Right hindlimb (tissue), 1 donor: ENCODE results near the gene SPPL2C.
"Not testable (repeated sequence)": the region's sequence is repeated elsewhere in the genome, so short reads cannot be mapped to it uniquely, and the experiment has no call there.

ENCODE experiments used
- DNase-seq: peaks from one replicate; pipeline ENCODE4 v3.0.0-alpha.2; 2018

The SPPL2C gene

DNA sequence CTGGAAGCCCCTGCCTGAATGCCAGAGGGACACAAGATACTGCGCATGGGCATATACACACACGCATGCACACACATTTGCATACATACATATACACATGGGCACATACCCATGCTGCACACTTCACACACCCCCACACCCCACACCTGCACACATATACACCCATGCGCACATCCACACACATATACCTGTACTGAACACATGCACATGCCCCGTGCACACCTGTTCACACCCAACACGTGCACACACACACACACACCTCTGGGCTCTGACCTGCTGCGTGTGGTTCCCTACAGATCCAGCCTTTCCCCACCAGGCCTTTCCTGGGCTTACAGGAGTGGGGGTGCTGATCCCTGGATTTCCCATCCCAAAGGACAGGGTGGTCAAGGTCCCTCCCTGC, 6.3 kb downstream of the SPPL2C start:
- no peak for DNase-seq

DNA sequence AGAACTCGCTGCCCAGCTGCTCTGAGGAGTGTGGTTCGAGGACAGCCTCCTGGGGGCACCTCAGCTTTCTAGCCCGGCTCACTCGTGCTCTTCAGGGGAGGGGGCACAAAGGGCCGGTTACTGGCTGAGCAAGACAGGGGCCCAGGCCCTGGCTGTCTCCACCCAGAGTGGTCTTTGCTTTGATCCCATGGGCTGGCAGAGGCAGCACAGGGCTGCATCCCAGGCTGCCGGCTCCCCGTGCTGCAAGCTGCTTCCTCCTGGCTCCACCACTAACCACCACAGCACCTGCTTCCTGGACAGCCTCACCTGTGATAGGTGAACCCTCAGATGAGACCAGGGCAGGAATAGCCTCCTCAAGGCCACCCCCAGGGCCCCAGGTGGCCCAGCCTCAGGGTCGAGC, 6.8 kb downstream of the SPPL2C start:
- DNase-seq, result no peak

DNA sequence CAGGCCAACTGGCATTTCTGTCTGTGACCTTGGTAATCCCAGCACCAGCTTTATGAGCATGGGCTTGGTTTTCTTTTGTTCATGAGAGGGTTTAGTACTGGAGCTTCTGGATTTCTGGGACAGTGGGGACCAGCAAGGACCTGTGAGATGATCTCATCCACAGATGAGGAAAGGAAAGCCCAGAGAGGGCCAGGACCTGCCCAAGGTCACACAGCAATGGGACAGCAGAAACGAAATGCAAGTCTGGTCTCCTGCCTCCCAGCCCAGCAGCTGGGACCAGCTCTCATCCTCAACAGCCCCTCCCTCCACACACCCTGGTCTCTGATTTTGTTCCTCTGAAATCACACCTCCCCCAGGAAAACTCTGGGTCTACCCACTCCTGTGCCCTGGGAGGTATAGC, 7.2 kb downstream of the SPPL2C start:
- no peak for DNase-seq

DNA sequence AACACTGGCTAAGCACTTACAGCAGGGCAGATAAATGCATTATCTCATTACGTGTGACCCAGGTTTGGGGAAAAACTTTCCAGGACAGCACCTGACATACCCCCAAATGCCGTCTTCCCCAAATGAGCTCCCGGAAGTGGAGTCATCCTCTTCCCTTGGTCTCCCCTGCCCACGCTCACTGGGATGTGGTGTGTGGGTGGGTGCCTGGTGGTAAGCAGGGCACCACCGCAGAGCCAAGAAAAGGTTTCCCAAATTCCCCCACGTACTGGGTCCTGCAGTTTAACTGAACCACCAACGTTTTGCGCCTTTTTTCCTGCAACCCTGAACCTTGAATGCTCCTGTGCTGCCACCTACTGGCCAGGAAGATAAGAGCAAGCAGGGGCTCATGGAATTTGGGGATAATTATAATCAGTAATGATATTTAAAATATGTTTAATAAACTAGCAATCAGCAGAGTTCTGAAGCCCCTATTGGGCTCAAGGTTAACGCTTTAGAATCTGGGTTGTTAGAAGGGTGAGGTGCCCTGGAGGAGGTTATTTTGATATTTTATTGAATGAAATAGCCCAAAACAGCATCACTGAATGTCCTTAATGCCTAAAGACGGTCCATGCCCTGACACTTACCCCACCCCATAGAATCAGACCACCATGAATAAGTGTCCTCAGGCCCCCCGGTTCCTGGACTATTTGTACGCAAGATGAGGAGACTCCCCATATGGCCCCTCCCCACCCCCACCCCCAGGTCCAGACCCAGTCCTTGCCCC, 8.0 kb downstream of the SPPL2C start:
- DNase-seq, result peak; percentile 63

GRCh38 chr17:45854209-45854608, 9.5 kb downstream of the SPPL2C start:
- no peak for DNase-seq

GRCh38 chr17:45855691-45856336, 11.1 kb downstream of the SPPL2C start:
- no peak for DNase-seq

- peak; percentile 51 for DNase-seq
These were observed 13.5 kb downstream of the SPPL2C start for GRCh38 chr17:45857977-45858708.

GRCh38 chr17:45861165-45861564, 16.5 kb downstream of the SPPL2C start:
- DNase-seq, result no peak

DNA sequence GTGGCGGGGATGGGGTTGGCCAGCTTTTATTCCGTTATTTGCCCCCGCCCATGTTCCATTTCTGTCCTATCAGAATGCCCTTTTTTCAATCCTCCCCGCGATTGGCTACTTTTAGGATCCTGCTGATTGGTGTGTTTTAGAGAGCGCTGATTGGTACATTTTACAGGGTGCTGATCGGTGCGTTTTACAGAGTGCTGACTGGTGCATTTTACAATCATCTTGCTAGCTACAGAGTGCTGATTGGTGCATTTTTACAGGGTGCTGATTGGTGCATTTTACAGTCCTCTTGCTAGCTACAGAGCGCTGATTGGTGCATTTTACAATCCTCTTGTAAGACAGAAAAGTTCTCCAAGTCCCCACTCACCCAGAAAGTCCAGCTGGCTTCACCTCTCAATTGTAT, 17.4 kb downstream of the SPPL2C start:
- not testable (repeated sequence) for DNase-seq

DNA sequence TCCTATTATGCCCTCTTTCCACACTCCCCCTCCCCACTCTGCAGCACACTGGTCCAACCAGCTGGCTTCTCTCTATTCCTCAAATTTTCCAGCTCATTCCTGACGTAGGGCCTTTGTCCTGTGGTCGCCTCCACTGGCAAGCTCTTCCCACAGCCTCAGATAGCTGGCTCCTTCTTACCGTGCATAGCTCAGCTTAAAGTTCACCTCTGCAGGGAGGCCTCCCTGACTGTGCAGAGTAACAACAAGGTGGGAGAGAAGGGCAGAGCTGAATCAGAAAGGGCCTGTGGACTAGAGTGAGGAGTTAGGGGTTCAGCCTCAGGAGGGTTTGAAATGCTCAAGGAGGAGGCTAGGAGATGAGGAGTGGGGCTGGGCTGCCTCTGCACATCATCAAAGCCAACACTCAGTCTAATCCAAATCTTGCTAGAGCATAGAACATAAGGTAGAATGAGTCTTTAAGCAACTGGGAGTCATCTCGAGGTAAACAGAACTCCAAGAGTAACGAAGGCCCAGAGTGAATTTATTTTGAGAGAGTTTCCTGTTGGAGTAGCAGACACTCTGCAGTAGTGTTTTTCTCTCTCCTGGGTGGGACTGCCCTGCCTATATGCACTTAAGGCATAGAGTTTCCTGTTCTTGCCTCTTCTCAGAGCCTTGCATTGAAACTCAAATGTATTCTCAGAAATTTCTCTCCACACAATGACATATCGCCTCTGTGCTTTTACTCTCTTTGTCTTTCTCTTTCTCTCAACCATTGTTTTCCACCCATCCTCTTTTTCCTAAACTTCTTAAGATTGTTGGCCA, 19.4 kb downstream of the SPPL2C start:
- no peak for DNase-seq

- DNase-seq, result no peak
These were observed 22.5 kb downstream of the SPPL2C start for GRCh38 chr17:45867171-45867570.

DNA sequence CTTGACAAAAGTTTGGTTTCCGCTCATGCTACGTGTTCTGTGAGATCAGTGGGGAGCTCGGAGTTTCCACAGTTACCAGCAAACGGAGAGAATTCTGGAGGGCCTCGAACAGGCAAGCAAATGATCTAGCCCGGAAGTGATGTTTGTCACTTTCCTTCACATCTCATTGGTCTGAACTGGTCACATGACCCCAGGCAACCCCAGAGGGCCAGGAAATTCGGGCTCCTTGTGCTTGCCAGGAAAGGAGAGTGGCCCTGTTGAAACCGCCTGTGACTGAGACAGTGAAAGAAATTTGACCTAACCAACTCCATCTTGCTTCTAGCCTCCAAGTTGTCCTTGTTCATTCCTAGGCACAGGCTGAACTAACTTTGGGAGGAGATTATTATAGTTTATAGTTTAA, 23.0 kb downstream of the SPPL2C start:
- DNase-seq, result no peak

- no peak for DNase-seq
These were observed 23.6 kb downstream of the SPPL2C start for GRCh38 chr17:45868276-45868675.

GRCh38 chr17:45869676-45870341, 25.1 kb downstream of the SPPL2C start:
- no peak for DNase-seq

DNA sequence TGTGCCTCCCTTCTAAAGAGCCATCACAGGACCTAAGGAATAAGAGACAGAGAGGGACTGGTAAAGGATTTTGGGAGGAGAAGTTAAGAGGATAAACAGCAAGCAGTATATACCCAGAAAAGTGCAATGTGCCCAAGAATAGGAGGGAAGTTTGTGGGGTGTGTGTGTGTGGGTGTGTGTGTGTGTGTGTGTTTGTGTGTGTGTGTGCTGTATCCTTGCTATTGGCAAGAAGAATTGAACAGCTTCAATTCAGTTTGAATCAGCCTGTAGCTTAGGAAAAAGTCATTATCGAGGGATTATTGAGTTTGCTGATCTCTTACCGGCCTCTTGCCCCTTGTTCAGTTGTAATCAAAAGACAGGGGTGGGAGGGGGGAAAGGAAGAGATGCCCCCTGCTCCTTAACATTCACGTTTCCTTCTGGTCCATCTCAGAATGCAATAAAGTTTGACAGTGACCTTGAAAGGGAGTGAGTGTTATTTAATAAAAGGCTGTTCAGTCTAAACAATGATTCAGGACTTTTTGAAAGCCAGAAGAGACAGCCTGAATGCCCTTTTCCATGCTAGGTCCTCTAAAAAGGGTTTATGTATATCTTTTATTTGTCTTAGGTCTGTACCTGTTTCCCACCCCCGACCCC, 25.8 kb downstream of the SPPL2C start:
- DNase-seq, result no peak

DNA sequence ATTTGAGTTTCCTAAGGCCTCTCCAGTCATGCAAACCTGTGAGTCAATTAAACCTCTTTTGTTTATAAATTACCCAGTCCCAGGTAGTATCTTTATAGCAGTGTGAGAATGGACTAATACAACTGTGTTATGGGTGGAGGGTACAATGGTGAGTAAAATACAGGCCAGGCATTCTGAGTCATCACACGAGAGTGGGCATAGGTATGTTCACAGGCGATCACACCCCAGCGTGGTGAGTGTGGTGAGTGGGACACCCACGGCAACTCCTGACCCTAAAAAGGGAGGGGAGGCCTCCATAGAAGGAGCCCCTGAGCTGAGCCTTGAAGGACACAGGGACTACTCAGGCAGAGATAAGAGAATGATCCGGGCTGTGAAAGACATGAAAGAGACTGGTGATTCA, 27.0 kb downstream of the SPPL2C start:
- DNase-seq, result no peak

DNA sequence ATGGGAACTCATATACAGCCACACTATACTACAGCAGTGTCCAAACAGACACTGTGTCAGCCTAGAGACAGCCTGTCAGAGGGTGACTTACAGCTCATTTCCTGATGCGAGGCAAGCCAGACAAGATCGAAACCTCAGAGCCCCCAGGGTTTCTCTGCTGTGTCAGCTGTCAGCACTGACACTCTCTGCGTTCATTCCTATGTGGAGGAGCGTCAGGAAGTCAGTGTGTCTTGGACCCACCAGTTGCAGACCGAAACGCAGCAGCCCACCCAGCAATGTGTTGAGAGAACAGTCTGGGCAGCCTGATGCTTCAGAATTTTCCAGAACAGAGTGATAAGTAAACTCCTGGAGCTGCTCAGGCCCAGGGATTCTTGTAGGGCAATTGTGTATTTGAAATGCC, 29.0 kb downstream of the SPPL2C start:
- no peak for DNase-seq

DNA sequence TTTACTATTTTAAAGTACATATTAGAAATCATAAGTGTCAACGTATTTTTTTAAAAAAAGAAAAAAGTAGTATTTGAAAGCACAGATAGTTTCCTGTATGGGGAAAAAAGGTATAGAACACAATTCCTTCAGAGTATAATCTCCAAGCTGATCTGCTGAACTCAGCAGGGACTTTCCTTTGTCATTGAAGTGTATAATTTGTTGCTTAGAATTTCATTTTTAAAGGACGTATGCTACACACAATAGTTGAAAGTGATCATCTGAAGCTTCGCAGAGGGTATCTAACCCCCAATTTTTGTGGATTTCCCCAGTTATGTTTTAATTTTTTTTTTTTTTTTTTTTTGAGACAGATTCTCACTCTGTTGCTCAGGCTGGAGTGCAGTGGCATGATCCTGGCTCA, 29.5 kb downstream of the SPPL2C start:
- no peak for DNase-seq

DNA sequence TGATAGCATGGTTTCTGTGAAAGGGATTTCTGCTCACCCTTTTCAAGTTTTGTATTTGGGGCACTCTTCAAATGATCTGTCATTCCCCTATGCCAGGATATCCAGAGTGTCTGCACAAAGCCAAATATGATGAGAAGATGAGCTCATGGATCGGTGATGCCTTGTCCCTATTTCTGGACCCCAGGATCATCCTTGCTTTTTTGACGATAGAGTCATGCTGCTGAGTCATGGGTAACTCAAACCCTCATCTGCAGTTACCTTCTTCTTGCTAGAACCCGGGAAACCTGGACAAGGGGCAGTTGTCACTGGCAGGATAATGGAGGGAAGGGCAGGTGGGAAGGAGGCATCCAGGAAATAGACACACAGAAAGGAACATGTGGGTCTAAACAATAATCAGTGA, 31.9 kb downstream of the SPPL2C start:
- DNase-seq, result no peak

GRCh38 chr17:45877467-45877866, 32.8 kb downstream of the SPPL2C start:
- no peak for DNase-seq

- no peak for DNase-seq
These were observed 38.4 kb downstream of the SPPL2C start for GRCh38 chr17:45883063-45883462.

- no peak for DNase-seq
These were observed 42.2 kb downstream of the SPPL2C start for GRCh38 chr17:45886852-45887251.
